Stimulated activated CD4-positive, alpha-beta T cell treated with anti-CD3 and anti-CD28 coated beads, Interleukin-4, amount 100 ng/mL, for 48 hours (primary cell): ENCODE data around the gene NAV3.
"Not testable (repeated sequence)": the region's sequence is repeated elsewhere in the genome, so short reads cannot be mapped to it uniquely, and the experiment has no call there.

Source experiments
- DNase-seq, 2 donors: peaks; one replicate each; pipeline ENCODE4 v3.0.0-alpha.2; 2020; ENCODE audit warnings: low read depth in 2 of 2

NAV3 gene

GRCh38 chr12:78038541-78038940 is 207.8 kb downstream of the NAV3 start:
- no peak for DNase-seq

DNA sequence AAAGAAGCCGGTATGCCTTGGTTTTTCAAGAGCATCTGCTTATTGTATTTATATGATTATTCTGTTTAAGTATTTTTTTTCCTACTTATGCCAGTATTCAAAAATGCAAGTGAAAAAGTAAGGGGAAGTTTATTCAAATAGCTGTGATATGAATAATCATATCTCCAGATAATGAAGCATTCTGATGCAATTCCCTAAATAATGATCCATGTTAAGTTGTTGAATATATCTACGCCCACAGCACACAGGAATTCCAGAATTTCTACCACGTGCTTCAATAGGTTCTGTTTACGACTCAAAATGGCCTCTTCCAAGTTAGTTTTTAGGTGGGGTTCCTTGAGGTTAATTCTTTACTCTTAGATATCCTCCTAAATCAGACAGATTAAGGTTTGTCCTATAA is 208.3 kb downstream of the NAV3 start:
- no peak for DNase-seq

DNA sequence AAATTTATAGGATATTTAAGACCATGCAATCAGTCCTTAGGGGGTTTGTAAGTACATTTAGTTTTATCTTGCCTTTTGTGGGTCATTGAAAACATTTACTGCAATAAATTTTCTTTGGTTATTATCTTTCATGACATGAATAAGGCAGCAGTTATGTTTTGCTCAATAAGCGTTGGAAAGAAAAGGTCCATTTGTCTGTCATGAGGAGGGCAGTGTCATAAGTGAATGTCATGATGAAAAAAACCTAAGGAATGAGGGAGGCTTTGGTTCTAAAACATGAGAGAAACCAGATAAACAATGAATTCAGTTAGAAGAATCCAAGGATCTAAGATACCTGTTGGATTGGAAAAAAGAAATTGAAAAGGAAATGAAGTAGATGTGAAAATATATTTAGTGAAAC is 209.4 kb downstream of the NAV3 start:
- DNase-seq = no peak

DNA sequence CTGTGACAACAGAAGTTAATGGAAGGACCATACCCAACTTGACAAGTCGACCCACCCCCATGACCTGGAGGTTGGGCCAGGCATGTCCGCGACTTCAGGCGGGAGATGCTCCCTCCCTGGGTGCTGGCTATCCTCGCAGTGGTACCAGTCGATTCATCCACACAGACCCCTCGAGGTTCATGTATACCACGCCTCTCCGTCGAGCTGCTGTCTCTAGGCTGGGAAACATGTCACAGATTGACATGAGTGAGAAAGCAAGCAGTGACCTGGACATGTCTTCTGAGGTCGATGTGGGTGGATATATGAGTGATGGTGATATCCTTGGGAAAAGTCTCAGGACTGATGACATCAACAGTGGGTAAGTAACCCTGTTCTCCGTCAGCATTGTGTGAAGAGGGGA is 220.1 kb downstream of the NAV3 start:
- DNase-seq = no peak

DNA sequence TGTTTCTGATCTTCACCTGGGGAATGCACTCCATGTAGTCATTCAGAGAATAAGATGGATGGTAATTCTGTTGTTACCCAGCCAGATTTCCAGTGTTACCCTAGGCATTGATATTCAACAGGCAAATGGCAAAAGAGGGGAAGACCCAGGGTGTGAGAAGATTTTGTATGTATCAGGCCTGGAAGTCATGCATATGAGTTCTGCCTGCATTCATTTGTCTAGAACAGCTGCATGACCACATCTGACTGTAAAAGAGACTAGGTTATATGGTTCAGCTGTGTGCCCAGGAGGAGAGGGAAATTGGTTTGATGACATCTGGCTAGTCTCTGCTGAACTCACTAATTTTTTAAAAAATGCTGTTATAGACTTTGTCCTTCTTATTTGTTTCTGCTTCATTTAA is 224.9 kb downstream of the NAV3 start:
- DNase-seq = no peak

DNA sequence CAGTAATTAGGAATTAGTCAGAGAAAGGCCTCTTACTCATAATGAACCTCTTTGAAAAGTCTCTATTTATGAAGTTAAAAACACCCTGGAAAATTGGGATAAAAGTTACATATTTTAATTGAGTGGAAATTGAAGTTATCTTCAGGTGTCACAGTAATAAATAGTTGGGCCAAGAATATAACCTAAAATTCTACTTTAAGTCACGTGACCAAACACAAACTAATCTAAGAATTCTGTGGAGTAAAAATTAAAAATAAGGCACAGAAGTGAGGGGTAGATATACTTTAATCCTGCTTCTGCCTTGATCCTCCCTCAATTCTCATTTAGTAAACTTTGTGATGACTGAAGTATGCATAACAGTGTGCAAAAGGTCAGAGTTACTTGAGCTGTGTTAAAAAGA is 226.4 kb downstream of the NAV3 start:
- DNase-seq = no peak

- no peak for DNase-seq
Measured at GRCh38 chr12:78060186-78060585, 229.5 kb downstream of the NAV3 start.

GRCh38 chr12:78062786-78063185 is 232.1 kb downstream of the NAV3 start:
- no peak for DNase-seq

GRCh38 chr12:78081590-78082314 is 251.1 kb downstream of the NAV3 start:
- no peak for DNase-seq

DNA sequence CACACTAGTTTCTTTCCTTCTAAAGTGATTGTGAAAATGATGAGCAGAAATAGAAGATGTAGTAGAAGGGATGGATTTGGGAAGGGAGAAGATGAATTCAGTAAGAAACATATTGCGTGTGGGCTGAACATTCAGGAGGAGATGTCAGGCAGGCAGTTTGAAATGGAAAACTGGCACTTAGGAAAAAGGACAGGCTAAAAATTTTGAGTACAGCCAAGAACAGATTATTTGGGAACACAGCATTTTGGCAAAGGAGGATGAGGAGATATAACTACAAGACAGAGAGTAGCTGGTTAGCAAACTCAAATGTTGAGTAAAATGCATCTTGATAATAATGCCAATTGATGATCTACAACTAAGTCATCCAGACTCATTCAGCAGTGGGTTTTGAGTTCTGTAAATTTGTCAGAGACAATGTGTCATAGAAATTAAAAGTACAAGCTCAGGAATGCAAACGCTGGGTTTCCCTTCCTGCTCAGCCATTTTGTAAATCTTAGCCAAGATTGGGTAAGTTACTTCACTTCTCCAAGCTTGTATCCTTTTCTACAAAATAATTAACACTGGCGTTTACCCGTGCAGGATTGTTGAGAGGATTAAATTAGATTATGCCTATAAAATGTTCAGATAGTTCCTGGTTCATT is 255.0 kb downstream of the NAV3 start:
- no peak for DNase-seq

DNA sequence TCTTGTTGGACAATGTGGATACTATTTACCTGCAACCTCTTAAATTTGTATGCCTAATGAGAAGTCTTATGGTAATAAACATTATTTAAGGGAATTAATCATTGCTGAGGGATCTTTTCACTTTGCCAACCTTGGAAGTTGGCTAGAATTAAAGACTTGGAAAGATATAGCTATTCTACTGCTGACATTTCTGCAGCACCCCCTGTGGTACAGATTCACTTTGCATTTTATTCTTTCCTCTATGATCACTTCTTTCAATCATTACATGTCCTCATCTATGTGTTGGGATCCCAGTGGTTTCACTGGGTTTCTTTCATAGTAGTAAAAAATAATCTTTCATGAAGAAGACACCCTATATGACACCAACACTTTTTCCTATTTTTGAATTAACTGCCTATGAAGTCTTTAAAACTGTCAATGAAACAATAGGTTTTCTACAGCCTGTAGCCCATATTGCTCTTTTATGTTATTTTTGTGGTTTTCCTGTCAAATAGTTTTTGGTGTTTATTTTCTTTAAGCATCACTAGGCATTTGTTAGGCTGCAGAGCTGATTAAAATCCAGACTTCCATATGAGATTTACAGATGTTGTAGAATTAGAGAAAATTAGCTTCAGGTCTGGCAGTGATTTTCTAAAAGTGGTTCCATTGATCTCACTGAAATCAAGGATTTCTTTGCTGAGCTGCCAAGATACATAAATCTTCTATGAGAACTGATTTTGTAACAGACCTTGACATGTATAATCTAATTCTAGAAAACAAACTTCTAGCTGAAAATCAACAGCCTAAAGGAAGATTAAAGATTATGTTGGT is 256.1 kb downstream of the NAV3 start:
- DNase-seq = no peak

GRCh38 chr12:78087363-78087675 is 256.6 kb downstream of the NAV3 start:
- DNase-seq = no peak

DNA sequence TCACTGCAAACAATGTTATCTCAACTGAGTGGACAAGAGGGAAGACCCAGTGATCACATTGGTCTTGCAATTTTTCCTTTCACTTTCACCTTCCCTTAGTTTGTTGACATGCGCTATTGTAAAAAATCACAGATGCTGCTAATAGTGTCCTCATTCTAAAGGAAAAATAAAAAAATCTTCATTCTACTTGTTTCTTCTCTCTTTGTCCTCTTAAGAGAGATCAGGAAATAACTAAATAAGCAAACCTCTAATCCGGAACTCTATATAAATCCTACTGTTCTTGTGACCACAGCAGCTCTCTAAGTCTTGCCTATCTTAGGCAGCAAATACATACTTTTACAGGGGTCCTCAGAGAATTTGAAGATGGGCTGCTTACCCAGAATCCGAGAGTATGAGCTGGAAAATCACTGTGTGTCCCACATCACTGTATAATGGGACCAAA is 257.7 kb downstream of the NAV3 start:
- DNase-seq = no peak

DNA sequence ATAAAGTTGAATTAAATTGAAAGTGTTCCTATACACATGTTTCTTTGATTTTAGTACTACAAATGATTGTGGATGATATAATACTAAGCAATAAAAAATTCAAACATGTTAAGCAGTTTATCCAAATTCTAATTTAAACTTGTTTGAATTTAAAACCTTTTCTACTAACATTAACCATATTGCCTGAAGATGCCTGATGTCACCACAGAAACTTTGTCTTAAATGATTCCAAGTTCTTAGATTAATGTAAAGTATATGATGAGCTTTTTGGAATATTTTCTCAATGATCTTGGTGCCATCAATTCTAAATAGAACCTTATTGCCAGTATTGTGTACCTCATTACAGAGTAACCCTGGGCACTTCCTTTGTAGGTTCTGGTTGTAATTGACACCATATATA is 259.6 kb downstream of the NAV3 start:
- DNase-seq = no peak

- no peak for DNase-seq
Measured at GRCh38 chr12:78095623-78096022, 264.9 kb downstream of the NAV3 start.

DNA sequence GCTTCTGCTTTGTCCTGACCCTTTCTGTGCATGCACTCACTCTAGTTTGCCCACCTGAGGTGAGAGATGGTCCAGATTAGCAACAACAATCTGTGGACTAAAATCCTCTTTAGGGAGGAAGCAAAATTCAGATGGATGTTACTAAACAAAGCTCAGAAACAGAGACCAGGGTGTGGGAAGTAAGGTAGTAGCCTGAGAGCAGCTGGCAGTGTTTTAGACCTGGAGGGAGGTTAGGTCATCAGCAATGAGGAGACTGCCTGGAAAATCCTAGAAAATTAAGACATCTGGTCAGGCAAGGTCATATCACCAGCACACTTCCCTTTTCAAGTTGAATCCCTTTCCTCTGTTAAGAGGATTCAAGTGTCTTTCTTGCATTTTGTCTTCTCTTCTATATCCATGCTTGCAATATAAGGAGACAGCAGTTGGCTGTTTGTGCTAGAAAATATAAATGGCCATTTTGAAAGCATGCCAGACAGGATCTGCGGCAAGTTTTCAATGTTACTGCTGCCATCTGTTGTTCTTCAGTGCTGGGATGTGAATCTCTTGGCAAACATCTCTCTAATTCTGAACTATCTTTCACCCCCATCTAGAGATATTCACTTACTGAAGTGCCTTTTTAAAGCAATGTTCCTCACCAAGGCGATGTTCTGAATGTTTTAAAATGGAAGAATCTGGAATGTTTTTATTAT is 266.4 kb downstream of the NAV3 start:
- DNase-seq = no peak

DNA sequence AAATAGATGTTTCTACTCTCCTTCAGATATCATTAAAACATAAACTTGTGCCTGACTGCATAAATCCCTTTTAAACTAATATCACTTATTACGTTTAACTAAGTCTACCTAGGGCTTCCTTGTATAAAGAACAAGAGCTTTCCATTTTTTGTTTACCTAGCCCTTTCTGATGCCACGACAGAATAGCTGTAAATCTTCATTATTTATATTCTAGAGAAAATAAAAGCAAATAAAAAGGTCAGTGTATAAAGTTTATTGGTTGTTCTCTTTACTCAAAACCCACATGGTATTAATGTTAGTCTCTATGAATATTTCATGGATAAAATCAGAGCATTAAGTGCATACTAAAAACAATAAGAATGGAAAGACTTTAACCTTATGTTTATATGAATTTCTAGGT is 269.1 kb downstream of the NAV3 start:
- DNase-seq = no peak

- DNase-seq = no peak
Measured at GRCh38 chr12:78101113-78101876, 270.6 kb downstream of the NAV3 start.

GRCh38 chr12:78101946-78102635 is 271.4 kb downstream of the NAV3 start:
- DNase-seq = no peak

DNA sequence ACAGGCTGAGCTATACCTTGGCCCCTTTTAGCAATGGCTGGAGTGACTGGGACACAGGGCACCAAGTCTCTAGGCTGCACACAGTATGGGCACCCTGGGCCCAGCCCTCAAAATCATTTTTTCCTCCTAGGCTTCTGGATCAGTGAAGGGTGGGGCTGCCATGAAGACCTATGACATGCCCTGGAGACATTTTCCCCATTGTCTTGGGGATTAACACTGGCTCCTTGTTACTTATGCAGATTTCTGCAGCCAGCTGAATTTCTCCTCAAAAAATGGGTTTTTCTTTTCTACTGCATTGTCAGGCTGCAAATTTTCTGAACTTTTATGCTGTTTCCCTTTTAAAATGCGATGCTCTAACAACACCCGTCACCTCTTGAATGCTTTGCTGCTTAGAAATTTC is 272.1 kb downstream of the NAV3 start:
- DNase-seq = not testable (repeated sequence)

GRCh38 chr12:78115889-78116288 is 285.2 kb downstream of the NAV3 start:
- DNase-seq = no peak
